ENCODE results near the gene PRTFDC1. TPM values are rescaled to one million over a fixed set of nuclear protein-coding genes. Genes with fewer than 3 reads are reported as not detected.
"Not testable (repeated sequence)": the region's sequence is repeated elsewhere in the genome, so short reads cannot be mapped to it uniquely, and the experiment has no call there.

The PRTFDC1 gene
- total RNA-seq, 1 donor from 2014 or later, result 17.5 TPM

DNA sequence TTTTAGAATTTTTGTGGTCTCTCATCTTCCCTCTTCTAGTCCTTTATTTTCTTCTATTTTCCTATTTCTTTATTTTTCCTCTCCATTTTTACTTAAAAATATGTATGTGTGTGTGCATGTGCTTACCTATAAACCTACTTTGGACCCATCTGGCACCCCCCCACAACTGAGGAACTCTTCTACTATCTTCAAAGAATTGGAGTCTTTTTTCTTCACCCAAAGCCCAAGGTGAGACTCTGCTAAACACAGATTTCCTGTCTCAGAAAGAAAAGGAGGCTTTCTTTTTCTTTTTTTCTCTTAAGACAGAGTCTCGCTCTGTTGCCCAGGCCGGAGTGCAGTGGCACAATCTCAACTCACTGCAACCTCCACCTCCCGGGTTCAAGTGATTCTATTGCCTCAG is 24.2 kb downstream of the PRTFDC1 start:
- no peak overlapping the region for H3K27ac Mint-ChIP-seq (ENCODE audit: unreplicated experiment)
- no peaks in the 10 kb centered on the region for H3K27me3 Mint-ChIP-seq (ENCODE audit: unreplicated experiment)
- TF ChIP-seq, protein P1, sequence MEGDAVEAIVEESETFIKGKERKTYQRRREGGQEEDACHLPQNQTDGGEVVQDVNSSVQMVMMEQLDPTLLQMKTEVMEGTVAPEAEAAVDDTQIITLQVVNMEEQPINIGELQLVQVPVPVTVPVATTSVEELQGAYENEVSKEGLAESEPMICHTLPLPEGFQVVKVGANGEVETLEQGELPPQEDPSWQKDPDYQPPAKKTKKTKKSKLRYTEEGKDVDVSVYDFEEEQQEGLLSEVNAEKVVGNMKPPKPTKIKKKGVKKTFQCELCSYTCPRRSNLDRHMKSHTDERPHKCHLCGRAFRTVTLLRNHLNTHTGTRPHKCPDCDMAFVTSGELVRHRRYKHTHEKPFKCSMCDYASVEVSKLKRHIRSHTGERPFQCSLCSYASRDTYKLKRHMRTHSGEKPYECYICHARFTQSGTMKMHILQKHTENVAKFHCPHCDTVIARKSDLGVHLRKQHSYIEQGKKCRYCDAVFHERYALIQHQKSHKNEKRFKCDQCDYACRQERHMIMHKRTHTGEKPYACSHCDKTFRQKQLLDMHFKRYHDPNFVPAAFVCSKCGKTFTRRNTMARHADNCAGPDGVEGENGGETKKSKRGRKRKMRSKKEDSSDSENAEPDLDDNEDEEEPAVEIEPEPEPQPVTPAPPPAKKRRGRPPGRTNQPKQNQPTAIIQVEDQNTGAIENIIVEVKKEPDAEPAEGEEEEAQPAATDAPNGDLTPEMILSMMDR (IDR thresholded peaks at IDR 0.05; ENCODE audit: unreplicated experiment), result no peak
- DNase-seq (ENCODE audit: low spot score), result no peak
- H3K4me3 Mint-ChIP-seq (ENCODE audit: unreplicated experiment), result no peak overlapping the region
- peaks cover 7% of the 10 kb centered on the region for H3K36me3 Mint-ChIP-seq (ENCODE audit: low read depth, unreplicated experiment)
- no peaks in the 10 kb centered on the region for H3K9me3 Mint-ChIP-seq (ENCODE audit: unreplicated experiment)
- no peaks in the 10 kb centered on the region for H3K4me1 Mint-ChIP-seq (ENCODE audit: unreplicated experiment)

DNA sequence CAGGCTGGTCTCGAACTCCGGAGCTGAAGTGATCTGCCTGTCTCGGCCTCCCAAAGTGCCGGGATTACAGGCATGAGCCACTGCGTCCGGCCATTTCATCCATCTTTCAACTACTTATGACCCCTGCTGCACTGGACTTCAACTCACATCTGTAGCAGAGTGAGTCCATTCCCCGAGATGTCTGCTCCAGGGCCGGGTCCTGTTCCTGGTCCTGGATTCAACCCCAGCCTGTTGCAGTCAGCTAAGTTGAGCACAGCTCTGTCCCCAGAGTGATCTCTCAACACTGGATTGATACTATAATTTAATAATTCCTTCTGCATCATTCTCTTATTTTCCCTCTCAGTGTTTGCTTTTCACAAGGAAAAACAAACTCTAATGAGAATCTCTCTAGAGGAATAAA is 25.8 kb downstream of the PRTFDC1 start:
- Mint-ChIP-seq H3K9me3 (ENCODE audit: unreplicated experiment) (no peaks in the 10 kb centered on the region), H3K36me3 (ENCODE audit: low read depth, unreplicated experiment) (peaks cover 7% of the 10 kb centered on the region), H3K27ac (ENCODE audit: unreplicated experiment) (no peak overlapping the region), H3K4me3 (ENCODE audit: unreplicated experiment) (no peak overlapping the region), H3K27me3 (ENCODE audit: unreplicated experiment) (no peaks in the 10 kb centered on the region), H3K4me1 (ENCODE audit: unreplicated experiment) (no peaks in the 10 kb centered on the region)
- TF ChIP-seq, protein P1 (IDR thresholded peaks at IDR 0.05; ENCODE audit: unreplicated experiment), result no peak
- no peak for DNase-seq (ENCODE audit: low spot score)

- DNase-seq (ENCODE audit: low spot score), result no peak
- Mint-ChIP-seq H3K9me3 (ENCODE audit: unreplicated experiment) (no peaks in the 10 kb centered on the region), H3K36me3 (ENCODE audit: low read depth, unreplicated experiment) (peaks cover 7% of the 10 kb centered on the region), H3K4me3 (ENCODE audit: unreplicated experiment) (no peak overlapping the region), H3K4me1 (ENCODE audit: unreplicated experiment) (peaks cover 7% of the 10 kb centered on the region), H3K27me3 (ENCODE audit: unreplicated experiment) (no peaks in the 10 kb centered on the region), H3K27ac (ENCODE audit: unreplicated experiment) (no peak overlapping the region)
- TF ChIP-seq, protein P1 (IDR thresholded peaks at IDR 0.05; ENCODE audit: unreplicated experiment), result no peak
Observed at GRCh38 chr10:24925799-24926198, 26.6 kb downstream of the PRTFDC1 start.

DNA sequence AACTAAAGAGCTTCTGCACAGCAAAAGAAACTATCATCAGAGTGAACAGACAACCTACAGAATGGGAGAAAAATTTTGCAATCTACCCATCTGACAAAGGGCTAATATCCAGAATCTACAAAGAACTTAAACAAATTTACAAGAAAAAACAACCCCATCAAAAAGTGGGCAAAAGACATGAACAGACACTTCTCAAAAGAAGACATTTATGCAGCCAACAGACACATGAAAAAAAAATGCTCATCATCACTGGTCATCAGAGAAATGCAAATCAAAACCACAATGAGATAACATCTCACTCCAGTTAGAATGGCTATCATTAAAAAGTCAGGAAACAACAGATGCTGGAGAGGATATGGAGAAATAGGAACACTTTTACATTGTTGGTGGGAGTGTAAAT is 27.9 kb downstream of the PRTFDC1 start:
- H3K27me3 Mint-ChIP-seq (ENCODE audit: unreplicated experiment); DNase-seq (ENCODE audit: low spot score); H3K9me3 Mint-ChIP-seq (ENCODE audit: unreplicated experiment); H3K36me3 Mint-ChIP-seq (ENCODE audit: low read depth, unreplicated experiment); H3K27ac Mint-ChIP-seq (ENCODE audit: unreplicated experiment); H3K4me1 Mint-ChIP-seq (ENCODE audit: unreplicated experiment): not testable (repeated sequence)
- peak overlapping the region; percentile 10 for H3K4me3 Mint-ChIP-seq (ENCODE audit: unreplicated experiment)

GRCh38 chr10:24922222-24922868 is 30.1 kb downstream of the PRTFDC1 start:
- H3K36me3 Mint-ChIP-seq (ENCODE audit: low read depth, unreplicated experiment); H3K27me3 Mint-ChIP-seq (ENCODE audit: unreplicated experiment); H3K9me3 Mint-ChIP-seq (ENCODE audit: unreplicated experiment); H3K4me1 Mint-ChIP-seq (ENCODE audit: unreplicated experiment); H3K27ac Mint-ChIP-seq (ENCODE audit: unreplicated experiment); H3K4me3 Mint-ChIP-seq (ENCODE audit: unreplicated experiment); DNase-seq (ENCODE audit: low spot score): not testable (repeated sequence)

Measured in endothelial cell (in vitro differentiated cells).